Panc1 (cell line): ENCODE results near the gene TMEM151A.

Experiments used
- CTCF ChIP-seq: fragments of 450-650 bp; IDR thresholded peaks from 2 replicates; pipeline ENCODE4 v1.5.1; 2017; ENCODE audit warnings: mild to moderate bottlenecking
- REST ChIP-seq, 2 experiments: IDR thresholded peaks; 2 replicates each; pipeline ENCODE4 v1.6.1; 2011 to 2012; ENCODE audit warnings: low read depth in 2 of 2, control low read depth in 1 of 2, low read length in 1 of 2, mild to moderate bottlenecking in 1 of 2, moderate library complexity in 1 of 2; ENCODE audit not compliant: insufficient read depth in 1 of 2
- SIN3A ChIP-seq: IDR thresholded peaks from 2 replicates; pipeline ENCODE4 v1.6.1; 2012; ENCODE audit warnings: low read depth, mild to moderate bottlenecking, low read length, moderate library complexity, borderline replicate concordance; ENCODE audit not compliant: insufficient read depth

- TF ChIP-seq CTCF (no peak), REST (IDR thresholded peaks at IDR 0.05; ENCODE audit: insufficient read depth in 1 of 2, low read depth in 2 of 2, low read length in 1 of 2) (no peak), SIN3A (no peak)
Observed at GRCh38 chr11:66343176-66343575, 51.5 kb downstream of the TMEM151A start.
